ENCODE results near the gene THSD4.

DNA sequence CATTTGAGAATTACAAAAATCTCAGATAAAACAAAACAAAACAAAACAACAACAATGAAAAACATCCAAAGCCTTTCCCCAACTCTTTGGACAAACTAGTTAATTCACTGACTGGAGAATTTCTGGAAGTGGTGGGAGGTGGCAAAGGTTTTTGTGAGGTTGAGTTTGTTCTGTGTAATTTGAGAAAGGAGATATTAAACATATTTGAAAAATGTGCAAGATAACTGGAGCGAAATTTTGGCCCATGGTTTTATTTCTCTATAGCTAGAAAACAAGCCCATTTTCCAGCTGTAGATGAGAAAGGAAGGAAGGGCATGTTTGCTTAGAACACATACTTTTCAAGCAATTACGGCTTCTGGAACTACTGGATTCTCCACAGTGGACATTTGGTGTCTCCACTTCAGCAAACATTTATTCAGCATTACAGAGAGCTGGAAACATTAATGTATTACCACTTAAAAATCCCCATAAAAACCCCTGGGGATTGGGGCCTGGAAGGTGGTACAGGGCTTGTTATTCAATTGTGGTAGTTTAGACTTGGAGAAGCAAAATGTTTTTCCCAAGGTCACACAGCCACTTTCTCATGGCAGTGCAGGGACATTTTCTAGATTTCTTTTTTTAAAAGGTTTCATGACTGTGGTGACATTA lies 135.8 kb downstream of the THSD4 start:
- TF ChIP-seq, protein P1, sequence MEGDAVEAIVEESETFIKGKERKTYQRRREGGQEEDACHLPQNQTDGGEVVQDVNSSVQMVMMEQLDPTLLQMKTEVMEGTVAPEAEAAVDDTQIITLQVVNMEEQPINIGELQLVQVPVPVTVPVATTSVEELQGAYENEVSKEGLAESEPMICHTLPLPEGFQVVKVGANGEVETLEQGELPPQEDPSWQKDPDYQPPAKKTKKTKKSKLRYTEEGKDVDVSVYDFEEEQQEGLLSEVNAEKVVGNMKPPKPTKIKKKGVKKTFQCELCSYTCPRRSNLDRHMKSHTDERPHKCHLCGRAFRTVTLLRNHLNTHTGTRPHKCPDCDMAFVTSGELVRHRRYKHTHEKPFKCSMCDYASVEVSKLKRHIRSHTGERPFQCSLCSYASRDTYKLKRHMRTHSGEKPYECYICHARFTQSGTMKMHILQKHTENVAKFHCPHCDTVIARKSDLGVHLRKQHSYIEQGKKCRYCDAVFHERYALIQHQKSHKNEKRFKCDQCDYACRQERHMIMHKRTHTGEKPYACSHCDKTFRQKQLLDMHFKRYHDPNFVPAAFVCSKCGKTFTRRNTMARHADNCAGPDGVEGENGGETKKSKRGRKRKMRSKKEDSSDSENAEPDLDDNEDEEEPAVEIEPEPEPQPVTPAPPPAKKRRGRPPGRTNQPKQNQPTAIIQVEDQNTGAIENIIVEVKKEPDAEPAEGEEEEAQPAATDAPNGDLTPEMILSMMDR (conservative IDR thresholded peaks at IDR 0.05; ENCODE audit: low read depth, low read length) = no peak
- TF ChIP-seq EZH2phosphoT487 (IDR thresholded peaks at IDR 0.05; ENCODE audit: borderline replicate concordance, low read length) (no peak), EZH2 (IDR thresholded peaks at IDR 0.05; ENCODE audit: low read length, unreplicated experiment) (no peak)
